Keratinocyte (primary cell): ENCODE data around the gene DEPDC1B.

Experiments
- CTCF ChIP-seq, 3 experiments: IDR thresholded peaks in 1 of 3; conservative IDR thresholded peaks in 1 of 3; optimal IDR thresholded peaks in 1 of 3; 2 replicates in 2 of 3; 3 replicates in 1 of 3; pipeline versions ENCODE3 to v1.5.1; 2011; ENCODE audit warnings: low read length in 3 of 3, mild to moderate bottlenecking in 3 of 3, moderate library complexity in 2 of 3, control low read depth in 1 of 3, inconsistent platforms in 1 of 3; ENCODE audit not compliant: insufficient read depth in 2 of 3; ENCODE audit errors: extremely low read depth in 1 of 3
- EZH2 ChIP-seq: IDR thresholded peaks from one replicate; pipeline ENCODE4 v1.6.1; 2012; ENCODE audit warnings: inconsistent platforms, mild to moderate bottlenecking, low read length, moderate library complexity

GRCh38 chr5:60719329-60719728 is 19.4 kb upstream of the DEPDC1B start:
- TF ChIP-seq CTCF (optimal IDR thresholded peaks at IDR 0.05 in 1 of 3, IDR thresholded peaks at IDR 0.05 in 1 of 3, conservative IDR thresholded peaks at IDR 0.05 in 1 of 3; ENCODE audit: extremely low read depth in 1 of 3, insufficient read depth in 2 of 3, low read length in 3 of 3) (no peak), EZH2 (no peak)
